PC-9 (cell line): Measurements from ENCODE around the gene ULBP1. TPM values are rescaled to one million over a fixed set of nuclear protein-coding genes. Genes with fewer than 3 reads are reported as not detected.
"Not testable (repeated sequence)": the region's sequence is repeated elsewhere in the genome, so short reads cannot be mapped to it uniquely, and the experiment has no call there.

ENCODE experiments used
- BruUV-seq: library from RNA; stranded (reverse); fragments of 400-500 nt; replicated peaks from 2 replicates; lab custom pipeline; 2021; lab: Mats Ljungman, UMichigan
- CTCF ChIA-PET: fragments of 300-600 bp; sonication (Branson Sonifier 250); formaldehyde crosslinking; loops from one replicate; lab custom pipeline; 2022; ENCODE audit warnings: antibody characterized with exemption; lab: Charles Lee
- POLR2A ChIA-PET: fragments of 300-600 bp; sonication (Branson Sonifier 250); formaldehyde crosslinking; loops from one replicate; lab custom pipeline; 2022; ENCODE audit warnings: antibody characterized with exemption; ENCODE audit not compliant: unreplicated experiment; lab: Charles Lee
- DNase-seq, 2 experiments: peaks; one replicate each; pipeline versions ENCODE4 v3.0.0 to v3.0.0-alpha.2; 2015 to 2022; ENCODE audit warnings: mixed read lengths in 1 of 2
- H2AFZ ChIP-seq: fragments of 200-600 bp; sonication (generic); 2 replicates; pipeline ENCODE4 v1.8.1; 2017; ENCODE audit warnings: antibody characterized with exemption
- H3F3A ChIP-seq: fragments of 200-600 bp; sonication (generic); 2 replicates; pipeline ENCODE4 v1.8.1; 2017; ENCODE audit warnings: antibody characterized with exemption, mild to moderate bottlenecking, low read depth; ENCODE audit not compliant: insufficient read depth
- H3K27ac ChIP-seq: fragments of 200-600 bp; sonication (generic); 2 replicates; pipeline ENCODE4 v1.6.1; 2016; ENCODE audit warnings: mixed run types
- H3K27me3 ChIP-seq: fragments of 200-600 bp; sonication (generic); 2 replicates; pipeline ENCODE4 v1.6.1; 2016; ENCODE audit warnings: low read depth, mixed run types; ENCODE audit not compliant: insufficient read depth
- H3K36me3 ChIP-seq: fragments of 200-600 bp; sonication (generic); 2 replicates; pipeline ENCODE4 v1.6.1; 2016; ENCODE audit warnings: low read depth, mixed run types
- H3K4me1 ChIP-seq: fragments of 200-600 bp; sonication (generic); replicated peaks from 2 replicates; pipeline ENCODE4 v1.6.1; 2016; ENCODE audit warnings: mixed run types; ENCODE audit not compliant: insufficient read depth
- H3K4me2 ChIP-seq: fragments of 200-600 bp; sonication (generic); 2 replicates; pipeline ENCODE4 v1.6.1; 2017; ENCODE audit warnings: mixed run types
- H3K4me3 ChIP-seq: fragments of 200-600 bp; sonication (generic); 2 replicates; pipeline ENCODE4 v1.6.1; 2016; ENCODE audit warnings: mixed run types
- H3K79me2 ChIP-seq: fragments of 200-600 bp; sonication (generic); 2 replicates; pipeline ENCODE4 v1.6.1; 2017; ENCODE audit warnings: low read depth, mixed run types
- H3K9me2 ChIP-seq: fragments of 200-600 bp; sonication (generic); 2 replicates; pipeline ENCODE4 v1.8.1; 2017; ENCODE audit warnings: mild to moderate bottlenecking; ENCODE audit not compliant: insufficient read depth
- H3K9me3 ChIP-seq: fragments of 200-600 bp; sonication (generic); 2 replicates; pipeline ENCODE4 v1.8.1; 2016; ENCODE audit warnings: low read depth; ENCODE audit not compliant: insufficient read depth
- H4K20me1 ChIP-seq: fragments of 200-600 bp; sonication (generic); 2 replicates; pipeline ENCODE4 v1.8.1; 2017; ENCODE audit not compliant: insufficient read depth
- intact Hi-C: fragments of 100-400 bp; cut with micrococcal nuclease; formaldehyde crosslinking; loops from one replicate; pipeline ENCODE4 v1.10.0; 2022; ENCODE audit not compliant: unreplicated experiment
- total RNA-seq: library from RNA; stranded (reverse); gene quantifications from 2 replicates; pipeline ENCODE4 v1.2.3, GENCODE V29; 2021

Gene ULBP1
- total RNA-seq, 1 experiment from 2014 or later: 3.3 TPM

DNA sequence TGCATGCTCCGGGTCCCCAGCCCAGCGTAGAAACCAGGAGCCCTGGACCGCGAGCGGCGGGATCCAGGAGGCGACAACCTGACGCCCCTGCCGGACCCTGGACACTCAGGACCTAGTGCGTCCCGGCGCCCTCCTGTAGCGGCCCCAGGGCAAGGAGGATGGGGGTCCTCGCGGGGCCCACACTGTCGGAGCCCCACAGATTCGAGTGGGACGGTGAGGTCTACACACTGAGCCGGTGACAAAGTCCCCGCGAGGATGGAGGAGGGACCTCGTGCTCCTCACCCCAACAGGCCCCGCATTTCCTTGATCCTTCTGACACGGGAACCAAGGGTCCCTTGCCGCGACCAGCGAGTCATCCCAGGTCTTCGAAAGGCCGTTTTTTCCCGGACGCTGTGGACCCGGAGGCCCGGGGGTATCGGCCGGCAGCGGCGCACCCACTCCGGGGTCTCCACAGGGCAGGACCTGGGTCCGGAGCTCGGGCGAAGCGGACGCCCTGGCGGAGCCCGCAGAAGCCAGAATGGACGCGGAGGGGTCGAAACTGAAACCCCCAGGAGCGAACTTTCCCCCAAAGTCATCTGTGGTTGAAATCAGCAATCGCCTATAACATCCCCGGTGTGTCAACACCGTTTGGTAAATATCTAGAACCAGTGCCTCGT is 9.3 kb upstream of the ULBP1 start:
- H3K9me2 ChIP-seq, H3K4me3 ChIP-seq, H3F3A ChIP-seq, BruUV-seq, H3K36me3 ChIP-seq, H3K4me2 ChIP-seq, H3K79me2 ChIP-seq, H3K27me3 ChIP-seq, H3K27ac ChIP-seq, H3K9me3 ChIP-seq, H2AFZ ChIP-seq, POLR2A ChIA-PET, H3K4me1 ChIP-seq, CTCF ChIA-PET, DNase-seq, intact Hi-C loops, H4K20me1 ChIP-seq: not testable (repeated sequence)

DNA sequence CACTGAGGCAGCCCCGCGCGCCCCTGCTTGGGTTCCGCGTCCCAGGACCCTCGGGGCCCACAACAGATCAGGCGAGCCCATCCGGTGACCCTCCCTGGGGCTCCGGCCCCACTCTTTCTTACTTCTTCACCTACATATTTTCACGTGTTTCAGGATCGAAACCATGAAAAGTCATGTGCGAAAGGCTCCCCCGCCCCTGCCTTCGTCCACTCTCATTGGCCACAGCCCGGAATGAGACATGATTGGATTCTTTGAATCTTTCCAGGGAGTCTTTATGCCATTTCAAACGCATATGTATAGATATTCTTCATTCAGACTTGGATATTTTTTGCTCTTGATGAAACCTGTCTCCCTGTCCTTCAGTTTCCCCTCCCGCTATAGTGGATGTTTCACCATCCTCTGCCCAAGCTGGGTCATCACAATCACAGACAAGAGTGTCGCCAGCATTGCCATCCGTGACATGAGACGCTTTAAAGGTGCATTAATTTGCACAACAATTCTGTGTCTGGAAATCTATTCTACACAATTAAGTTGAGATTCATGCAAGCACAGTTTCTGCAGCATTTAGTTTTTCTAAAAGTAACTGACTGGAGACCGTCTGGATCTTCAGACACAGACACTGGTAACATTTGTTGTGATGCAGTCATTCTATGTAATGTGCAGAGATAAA is 8.6 kb upstream of the ULBP1 start:
- H3F3A ChIP-seq, H2AFZ ChIP-seq, intact Hi-C loops, H3K27me3 ChIP-seq, POLR2A ChIA-PET, H3K4me2 ChIP-seq, H3K27ac ChIP-seq, H3K9me2 ChIP-seq, CTCF ChIA-PET, H3K9me3 ChIP-seq, H4K20me1 ChIP-seq, H3K79me2 ChIP-seq, H3K4me3 ChIP-seq, BruUV-seq, H3K36me3 ChIP-seq, DNase-seq, H3K4me1 ChIP-seq: not testable (repeated sequence)

- H3K4me1 ChIP-seq, H3K27ac ChIP-seq, BruUV-seq, H3K4me3 ChIP-seq, H3F3A ChIP-seq, H3K79me2 ChIP-seq, DNase-seq, POLR2A ChIA-PET, H4K20me1 ChIP-seq, H3K4me2 ChIP-seq, intact Hi-C loops, CTCF ChIA-PET, H3K9me3 ChIP-seq, H3K27me3 ChIP-seq, H3K36me3 ChIP-seq, H3K9me2 ChIP-seq, H2AFZ ChIP-seq: not testable (repeated sequence)
Measured at GRCh38 chr6:149955654-149956317, 8.0 kb upstream of the ULBP1 start.

DNA sequence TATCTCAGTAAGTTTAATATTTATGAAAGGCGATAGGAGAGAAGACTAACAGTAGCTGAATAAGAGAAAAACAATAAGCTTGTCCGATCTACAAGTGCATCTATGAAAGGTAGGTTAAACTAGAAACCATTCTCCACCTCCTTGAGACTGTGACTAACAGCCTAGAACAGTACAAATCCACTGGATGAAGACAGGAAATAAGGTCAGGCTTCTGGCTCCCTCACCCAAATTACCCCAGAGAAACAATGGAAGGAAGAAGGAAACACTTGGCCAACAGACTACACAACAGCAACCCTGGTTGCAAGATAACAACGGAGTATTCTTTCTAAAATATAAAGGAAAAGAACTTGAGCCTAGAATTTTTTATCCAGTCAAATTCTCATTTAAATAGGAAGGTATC is 5.6 kb upstream of the ULBP1 start:
- H3K9me2 ChIP-seq, H3K4me3 ChIP-seq: not testable (repeated sequence)

DNA sequence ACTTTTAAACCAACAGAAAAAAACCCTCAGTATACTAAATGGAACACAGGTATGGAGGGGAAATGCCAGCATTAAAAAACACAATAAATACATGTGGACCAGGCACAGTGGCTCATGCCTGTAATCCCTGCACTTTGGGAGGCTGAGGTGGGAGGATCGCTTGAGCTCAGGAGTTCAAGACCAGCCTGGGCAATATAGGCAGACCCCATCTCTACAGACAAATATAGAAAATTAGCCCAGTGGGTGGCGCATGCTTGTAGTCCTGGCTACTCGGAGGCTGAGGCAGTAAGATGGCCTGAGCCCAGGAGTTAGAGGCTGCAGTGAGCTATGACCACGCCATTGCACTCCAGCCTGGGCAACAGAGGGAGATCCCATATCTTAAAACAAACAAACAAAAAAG is 3.9 kb upstream of the ULBP1 start:
- H3F3A ChIP-seq, intact Hi-C loops, H3K27me3 ChIP-seq, H3K27ac ChIP-seq, H4K20me1 ChIP-seq, BruUV-seq, H3K9me3 ChIP-seq, DNase-seq, H2AFZ ChIP-seq, POLR2A ChIA-PET, H3K9me2 ChIP-seq, H3K36me3 ChIP-seq, CTCF ChIA-PET, H3K4me2 ChIP-seq, H3K4me3 ChIP-seq, H3K79me2 ChIP-seq: not testable (repeated sequence)
- H3K4me1 ChIP-seq: peaks cover 11% of the 10 kb centered on the region

More for the DNA sequence above, 5.6 kb upstream of the ULBP1 start:
- H3K4me2 ChIP-seq, BruUV-seq, H3K9me3 ChIP-seq, intact Hi-C loops, H3K36me3 ChIP-seq, CTCF ChIA-PET, H3K27me3 ChIP-seq, DNase-seq, H3F3A ChIP-seq, H3K27ac ChIP-seq, H4K20me1 ChIP-seq, H3K79me2 ChIP-seq, POLR2A ChIA-PET, H2AFZ ChIP-seq: not testable (repeated sequence)
- peaks cover 10% of the 10 kb centered on the region for H3K4me1 ChIP-seq
